Right atrium auricular region (tissue), 2 donors: ENCODE data around the gene TNFRSF19. TPM values are rescaled to one million over a fixed set of nuclear protein-coding genes. Genes with fewer than 3 reads are reported as not detected.
A peak's percentile ranks its signal among the peaks of the same experiment; 100 is the strongest.

Source experiments
- DNase-seq: peaks from one replicate; pipeline ENCODE4 v3.0.0-alpha.2; 2019; ENCODE audit warnings: low spot score
- H3K27ac ChIP-seq, 2 donors: fragments of 200-600 bp; sonication (generic); 1 replicate in 1 of 2; 2 replicates in 1 of 2; pipeline ENCODE4 v1.5.1; 2016 to 2019
- H3K27me3 ChIP-seq, 2 donors: fragments of 200-600 bp; sonication (generic); one replicate each; pipeline versions ENCODE4 v1.5.1 to v1.6.0; 2017 to 2019
- H3K36me3 ChIP-seq: fragments of 200-600 bp; sonication (generic); one replicate; pipeline ENCODE4 v1.5.1; 2016
- H3K4me1 ChIP-seq, 2 donors: fragments of 200-600 bp; sonication (generic); one replicate each; pipeline versions ENCODE4 v1.5.1 to v1.6.0; 2017 to 2019
- H3K4me3 ChIP-seq, 2 donors: fragments of 200-600 bp; sonication (generic); 1 replicate in 1 of 2; 2 replicates in 1 of 2; pipeline ENCODE4 v1.5.1; 2017 to 2019; ENCODE audit warnings: mild to moderate bottlenecking in 1 of 2, moderate library complexity in 1 of 2
- H3K9me3 ChIP-seq, 2 donors: fragments of 200-600 bp; sonication (generic); one replicate each; pipeline ENCODE4 v1.5.1; 2019
- total RNA-seq, 2 donors: library from RNA; depleted of rRNA; stranded (reverse); fragments of >200 nt; gene quantifications; one replicate each; pipeline ENCODE4 v1.1.0, GENCODE V29; 2016
- TF ChIP-seq, protein P1 (sequence below), 2 donors: fragments of 200-600 bp; sonication (generic); IDR thresholded peaks; one replicate each; pipeline ENCODE4 v1.5.1; 2019; ENCODE audit warnings: antibody characterized with exemption in 2 of 2

Gene TNFRSF19
- total RNA-seq, 2 donors from 2014 or later: 32.2 to 38.5 TPM

DNA sequence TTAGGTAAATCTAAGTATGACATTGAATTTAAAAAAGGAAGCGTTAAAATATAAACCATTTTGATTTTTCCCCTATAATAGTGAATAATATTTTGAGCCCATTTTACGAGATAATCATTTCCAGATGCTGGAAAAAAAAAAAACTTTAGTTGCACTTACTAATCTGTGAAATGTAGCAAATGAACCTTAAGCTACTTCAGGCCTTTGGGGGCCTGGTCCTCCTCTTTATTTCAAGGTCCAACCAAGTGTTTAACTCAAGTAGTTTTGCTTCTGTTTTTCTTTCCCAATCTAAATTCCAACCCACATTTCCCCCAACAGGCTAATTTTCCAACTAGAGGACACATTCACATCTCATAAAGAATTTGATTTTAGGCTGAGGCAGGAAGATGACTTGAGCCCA lies 101.2 kb downstream of the TNFRSF19 start:
- no peak overlapping the region for H3K4me3 ChIP-seq
- peaks cover 24% of the 10 kb centered on the region for H3K36me3 ChIP-seq
- TF ChIP-seq, protein P1, sequence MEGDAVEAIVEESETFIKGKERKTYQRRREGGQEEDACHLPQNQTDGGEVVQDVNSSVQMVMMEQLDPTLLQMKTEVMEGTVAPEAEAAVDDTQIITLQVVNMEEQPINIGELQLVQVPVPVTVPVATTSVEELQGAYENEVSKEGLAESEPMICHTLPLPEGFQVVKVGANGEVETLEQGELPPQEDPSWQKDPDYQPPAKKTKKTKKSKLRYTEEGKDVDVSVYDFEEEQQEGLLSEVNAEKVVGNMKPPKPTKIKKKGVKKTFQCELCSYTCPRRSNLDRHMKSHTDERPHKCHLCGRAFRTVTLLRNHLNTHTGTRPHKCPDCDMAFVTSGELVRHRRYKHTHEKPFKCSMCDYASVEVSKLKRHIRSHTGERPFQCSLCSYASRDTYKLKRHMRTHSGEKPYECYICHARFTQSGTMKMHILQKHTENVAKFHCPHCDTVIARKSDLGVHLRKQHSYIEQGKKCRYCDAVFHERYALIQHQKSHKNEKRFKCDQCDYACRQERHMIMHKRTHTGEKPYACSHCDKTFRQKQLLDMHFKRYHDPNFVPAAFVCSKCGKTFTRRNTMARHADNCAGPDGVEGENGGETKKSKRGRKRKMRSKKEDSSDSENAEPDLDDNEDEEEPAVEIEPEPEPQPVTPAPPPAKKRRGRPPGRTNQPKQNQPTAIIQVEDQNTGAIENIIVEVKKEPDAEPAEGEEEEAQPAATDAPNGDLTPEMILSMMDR (IDR thresholded peaks at IDR 0.05): no peak
- no peaks in the 10 kb centered on the region for H3K27me3 ChIP-seq
- H3K27ac ChIP-seq: peak overlapping the region; percentile 49 to 53
- DNase-seq: no peak
- peaks cover 0 to 40% of the 10 kb centered on the region in 2 donors for H3K4me1 ChIP-seq
- H3K9me3 ChIP-seq: no peaks in the 10 kb centered on the region

DNA sequence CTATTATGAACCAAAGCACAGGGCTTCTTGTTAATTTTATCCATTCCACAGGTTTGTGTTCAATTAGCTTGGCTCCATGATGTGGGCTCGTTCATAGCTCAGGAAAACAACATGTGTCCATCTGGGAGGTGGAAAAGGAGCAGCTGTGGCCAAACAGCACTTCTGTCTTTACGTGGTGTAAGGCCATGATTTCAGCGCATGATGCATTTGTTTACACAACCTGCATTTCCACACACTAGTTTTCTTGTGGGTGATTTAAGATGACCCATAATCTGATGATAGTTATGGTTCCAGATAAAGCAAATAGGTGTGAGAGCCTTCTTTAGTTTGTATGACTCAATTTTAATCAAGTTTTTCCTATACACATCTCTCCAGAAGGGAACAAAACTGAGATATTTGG lies 101.7 kb downstream of the TNFRSF19 start:
- TF ChIP-seq, protein P1 (IDR thresholded peaks at IDR 0.05): no peak
- Histone ChIP-seq H3K4me1 (peaks cover 0 to 40% of the 10 kb centered on the region in 2 donors), H3K9me3 (no peaks in the 10 kb centered on the region), H3K36me3 (peaks cover 24% of the 10 kb centered on the region), H3K27ac (peak overlapping the region; percentile 49 to 53), H3K27me3 (no peaks in the 10 kb centered on the region), H3K4me3 (no peak overlapping the region)
- no peak for DNase-seq

DNA sequence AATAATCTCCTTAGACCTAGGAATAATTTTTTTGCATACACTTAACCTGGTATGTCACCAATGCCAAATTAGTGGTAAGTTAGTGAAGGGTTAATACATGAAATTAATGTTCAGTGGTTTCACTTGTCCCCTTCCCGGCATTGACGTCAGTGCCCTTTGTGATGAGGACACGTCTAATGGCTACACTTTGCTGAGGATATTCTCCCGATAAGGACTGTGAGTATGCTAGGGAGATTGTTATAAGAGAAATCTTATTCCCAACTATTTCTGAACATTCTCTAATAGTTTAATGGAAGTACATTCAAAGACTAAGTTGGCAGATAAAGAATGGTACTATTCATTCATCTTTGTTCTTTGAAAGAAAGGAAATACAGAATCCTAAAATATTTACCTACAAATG lies 102.4 kb downstream of the TNFRSF19 start:
- Histone ChIP-seq H3K4me1 (peaks cover 0 to 40% of the 10 kb centered on the region in 2 donors), H3K9me3 (no peaks in the 10 kb centered on the region), H3K27me3 (no peaks in the 10 kb centered on the region), H3K4me3 (no peak overlapping the region), H3K36me3 (peaks cover 24% of the 10 kb centered on the region), H3K27ac (peak overlapping the region; percentile 2 to 53)
- TF ChIP-seq, protein P1 (IDR thresholded peaks at IDR 0.05): no peak
- DNase-seq: no peak

DNA sequence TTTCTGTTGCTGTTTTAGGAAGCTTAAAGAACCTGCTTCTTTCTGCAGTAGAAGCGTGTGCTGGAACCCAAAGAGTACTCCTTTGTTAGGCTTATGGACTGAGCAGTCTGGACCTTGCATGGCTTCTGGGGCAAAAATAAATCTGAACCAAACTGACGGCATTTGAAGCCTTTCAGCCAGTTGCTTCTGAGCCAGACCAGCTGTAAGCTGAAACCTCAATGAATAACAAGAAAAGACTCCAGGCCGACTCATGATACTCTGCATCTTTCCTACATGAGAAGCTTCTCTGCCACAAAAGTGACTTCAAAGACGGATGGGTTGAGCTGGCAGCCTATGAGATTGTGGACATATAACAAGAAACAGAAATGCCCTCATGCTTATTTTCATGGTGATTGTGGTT lies 103.1 kb downstream of the TNFRSF19 start:
- H3K27me3 ChIP-seq: no peaks in the 10 kb centered on the region
- TF ChIP-seq, protein P1 (IDR thresholded peaks at IDR 0.05): no peak
- peak overlapping the region; percentile 2 to 53 for H3K27ac ChIP-seq
- peaks cover 0 to 40% of the 10 kb centered on the region in 2 donors for H3K4me1 ChIP-seq
- no peaks in the 10 kb centered on the region for H3K9me3 ChIP-seq
- H3K4me3 ChIP-seq: no peak overlapping the region
- peaks cover 19% of the 10 kb centered on the region for H3K36me3 ChIP-seq
- DNase-seq: no peak

DNA sequence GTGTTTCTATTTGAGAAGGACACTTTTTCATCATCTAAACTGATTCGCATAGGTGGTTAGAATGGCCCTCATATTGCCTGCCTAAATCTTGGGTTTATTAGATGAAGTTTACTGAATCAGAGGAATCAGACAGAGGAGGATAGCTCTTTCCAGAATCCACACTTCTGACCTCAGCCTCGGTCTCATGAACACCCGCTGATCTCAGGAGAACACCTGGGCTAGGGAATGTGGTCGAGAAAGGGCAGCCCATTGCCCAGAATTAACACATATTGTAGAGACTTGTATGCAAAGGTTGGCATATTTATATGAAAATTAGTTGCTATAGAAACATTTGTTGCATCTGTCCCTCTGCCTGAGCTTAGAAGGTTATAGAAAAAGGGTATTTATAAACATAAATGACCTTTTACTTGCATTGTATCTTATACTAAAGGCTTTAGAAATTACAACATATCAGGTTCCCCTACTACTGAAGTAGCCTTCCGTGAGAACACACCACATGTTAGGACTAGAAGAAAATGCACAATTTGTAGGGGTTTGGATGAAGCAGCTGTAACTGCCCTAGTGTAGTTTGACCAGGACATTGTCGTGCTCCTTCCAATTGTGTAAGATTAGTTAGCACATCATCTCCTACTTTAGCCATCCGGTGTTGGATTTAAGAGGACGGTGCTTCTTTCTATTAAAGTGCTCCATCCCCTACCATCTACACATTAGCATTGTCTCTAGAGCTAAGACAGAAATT lies 103.8 kb downstream of the TNFRSF19 start:
- TF ChIP-seq, protein P1 (IDR thresholded peaks at IDR 0.05): no peak
- Histone ChIP-seq H3K9me3 (no peaks in the 10 kb centered on the region), H3K4me1 (peaks cover 0 to 40% of the 10 kb centered on the region in 2 donors), H3K27me3 (no peaks in the 10 kb centered on the region), H3K36me3 (peaks cover 13% of the 10 kb centered on the region), H3K27ac (peak overlapping the region; percentile 2 to 53), H3K4me3 (no peak overlapping the region)
- no peak for DNase-seq
